SK-N-SH (cell line): ENCODE data around the gene DTX2.
"Not testable (repeated sequence)": the region's sequence is repeated elsewhere in the genome, so short reads cannot be mapped to it uniquely, and the experiment has no call there.

Experiments used
- CHD2 ChIP-seq: fragments of 150-350 bp; IDR thresholded peaks from 2 replicates; pipeline ENCODE4 v1.6.1; 2018; ENCODE audit warnings: low read length; ENCODE audit not compliant: partially characterized antibody
- CTCF ChIP-seq: fragments of 200-600 bp; sonication (generic); IDR thresholded peaks from 2 replicates; pipeline ENCODE4 v1.6.1; 2017; ENCODE audit warnings: antibody characterized with exemption, mild to moderate bottlenecking, moderate library complexity
- RXRA ChIP-seq: IDR thresholded peaks from 2 replicates; pipeline ENCODE4 v1.4.0; 2012; ENCODE audit warnings: low read depth, mild to moderate bottlenecking, borderline replicate concordance

- not testable (repeated sequence) for TF ChIP-seq CHD2, CTCF, RXRA
These were observed 26.5 kb downstream of the DTX2 start for GRCh38 chr7:76487969-76488368.
